HepG2 (cell line): ENCODE measurements around the gene HYOU1. TPM values are rescaled to one million over a fixed set of nuclear protein-coding genes. Genes with fewer than 3 reads are reported as not detected.

Experiments used
- ATAC-seq: fragments of 200-7000 bp; cut with Tn5 transposase; 3 replicates; pipeline ENCODE4 v1.9.1; 2020; ENCODE audit warnings: mild to moderate bottlenecking, moderate library complexity
- BruUV-seq: library from RNA; stranded (reverse); fragments of 400-500 nt; replicated peaks from 2 replicates; lab custom pipeline; 2021; lab: Mats Ljungman, UMichigan
- CTCF ChIA-PET: fragments of 300-600 bp; formaldehyde crosslinking; extraction: SDS; loops from one replicate; lab custom pipeline; 2021; ENCODE audit warnings: low total read pairs, inconsistent platforms, low intra/inter-chr PET ratio; lab: Yijun Ruan, JAX
- POLR2A ChIA-PET: fragments of 350-600 bp; sonication (Branson Sonifier 250); formaldehyde crosslinking; loops from one replicate; lab custom pipeline; 2020; ENCODE audit warnings: antibody characterized with exemption, inconsistent platforms; lab: Yijun Ruan, JAX
- DNase-seq: peaks from one replicate; pipeline ENCODE4 v3.0.0-alpha.2; 2015; ENCODE audit warnings: low spot score
- FAIRE-seq: peaks from 3 replicates; lab custom pipeline; 2011; peaks lifted over from hg19 to GRCh38; lab: Jason Lieb, UNC
- H2AFZ ChIP-seq: one replicate; pipeline ENCODE4 v1.6.1; 2011; ENCODE audit warnings: low read length, inconsistent platforms
- H3K27ac ChIP-seq: fragments of 300-600 bp; 3 replicates; pipeline ENCODE4 v1.8.0; 2011; ENCODE audit warnings: mixed run types, mild to moderate bottlenecking, mixed read lengths, low read length, inconsistent platforms; ENCODE audit not compliant: insufficient read depth; ENCODE audit errors: extremely low read length
- H3K27me3 ChIP-seq, 2 experiments: fragments of 200-600 bp in 1 of 2; 2 replicates in 1 of 2; 3 replicates in 1 of 2; pipeline versions ENCODE4 v1.6.0 to v1.8.0; 2011; ENCODE audit warnings: low read length in 2 of 2, mild to moderate bottlenecking in 2 of 2, moderate library complexity in 2 of 2, inconsistent platforms in 1 of 2; ENCODE audit not compliant: insufficient read depth in 2 of 2, control insufficient read depth in 1 of 2
- H3K36me3 ChIP-seq, 2 experiments: fragments of 200-600 bp in 1 of 2; replicated peaks in 1 of 2; 2 replicates in 1 of 2; 3 replicates in 1 of 2; pipeline versions ENCODE4 v1.5.1 to v1.8.0; 2011; ENCODE audit warnings: low read length in 2 of 2, inconsistent platforms in 1 of 2; ENCODE audit not compliant: insufficient read depth in 2 of 2, control insufficient read depth in 1 of 2
- H3K4me1 ChIP-seq: 2 replicates; pipeline ENCODE4 v1.5.1; 2012; ENCODE audit warnings: low read length, inconsistent platforms; ENCODE audit not compliant: insufficient read depth
- H3K4me2 ChIP-seq: 2 replicates; pipeline ENCODE4 v1.6.0; 2011; ENCODE audit warnings: low read depth, low read length, inconsistent platforms
- H3K4me3 ChIP-seq, 3 experiments: fragments of 200-600 bp in 1 of 3; sonication (generic), shearing (Covaris generic) in 1 of 3; replicated peaks in 1 of 3; 2 replicates each; pipeline ENCODE4 v1.5.1; 2011 to 2016; ENCODE audit warnings: low read length in 3 of 3, inconsistent platforms in 2 of 3, low read depth in 2 of 3, mild to moderate bottlenecking in 2 of 3, control low read depth in 1 of 3, mixed read lengths in 1 of 3; ENCODE audit not compliant: insufficient read depth in 1 of 3
- H3K79me2 ChIP-seq: one replicate; pipeline ENCODE4 v1.6.1; 2011; ENCODE audit warnings: low read length, inconsistent platforms; ENCODE audit not compliant: insufficient read depth
- H3K9ac ChIP-seq: 2 replicates; pipeline ENCODE4 v1.6.0; 2011; ENCODE audit warnings: mild to moderate bottlenecking, low read depth, low read length, inconsistent platforms; ENCODE audit not compliant: insufficient read depth
- H3K9me3 ChIP-seq: 2 replicates; pipeline ENCODE4 v1.5.1; 2012; ENCODE audit warnings: mild to moderate bottlenecking, low read length
- H4K20me1 ChIP-seq: 2 replicates; pipeline ENCODE4 v1.6.0; 2011; ENCODE audit warnings: inconsistent platforms, mild to moderate bottlenecking, low read length, moderate library complexity; ENCODE audit not compliant: insufficient read depth
- CHD4 ChIP-seq: fragments of 200-600 bp; sonication (generic); IDR thresholded peaks from 2 replicates; pipeline ENCODE4 v1.7.0; 2017; ENCODE audit warnings: mild to moderate bottlenecking, low read length, borderline replicate concordance
- DNMT1 ChIP-seq: sonication (generic); formaldehyde crosslinking; IDR thresholded peaks from 2 replicates; pipeline ENCODE4 v1.5.1; 2020; ENCODE audit warnings: mild to moderate bottlenecking, missing genetic modification reagents
- EHMT2 ChIP-seq: fragments of 200-600 bp; sonication (generic); IDR thresholded peaks from 2 replicates; pipeline ENCODE4 v1.7.0; 2017; ENCODE audit warnings: antibody characterized with exemption, low read depth, low read length, borderline replicate concordance
- NR1H2 ChIP-seq: sonication (generic); formaldehyde crosslinking; IDR thresholded peaks from 2 replicates; pipeline ENCODE4 v1.8.1; 2022; ENCODE audit warnings: low read depth, missing genetic modification reagents, borderline replicate concordance
- SUZ12 ChIP-seq: fragments of 150-350 bp; IDR thresholded peaks from 2 replicates; pipeline ENCODE4 v1.6.1; 2014; ENCODE audit warnings: low read depth, low read length
- XRCC5 ChIP-seq: fragments of 200-400 bp; formaldehyde crosslinking; optimal IDR thresholded peaks from 2 replicates; pipeline ENCODE3; 2017; ENCODE audit warnings: mild to moderate bottlenecking, low read length
- ZFP36L1 ChIP-seq: sonication (generic); formaldehyde crosslinking; IDR thresholded peaks from 2 replicates; pipeline ENCODE4 v1.8.0; 2022; ENCODE audit warnings: mild to moderate bottlenecking, missing genetic modification reagents, moderate library complexity
- ZNF546 ChIP-seq: sonication (generic); formaldehyde crosslinking; conservative IDR thresholded peaks from 2 replicates; pipeline ENCODE4 v1.8.1; 2023; ENCODE audit warnings: mild to moderate bottlenecking, missing genetic modification reagents
- WGBS: methylation state at CpG from one replicate; pipeline ENCODE4 v1.1.6; 2017; ENCODE audit warnings: low lambda C conversion rate; 5-methylcytosine and 5-hydroxymethylcytosine counted together
- in situ Hi-C: cut with HindIII; loops from 2 replicates; pipeline ENCODE4 v1.10.0; 2017; ENCODE audit warnings: low pct_unique_long_range_greater_than_20kb; ENCODE audit not compliant: extremely low pct_ligation_motif_present
- intact Hi-C: fragments of 100-400 bp; cut with micrococcal nuclease; formaldehyde crosslinking; loops from one replicate; pipeline ENCODE4 v1.10.0; 2022; ENCODE audit not compliant: unreplicated experiment
- polyA plus RNA-seq, 8 experiments: library from polyadenylated mRNA; depleted of rRNA in 3 of 8; stranded (reverse) in 7 of 8; unstranded in 1 of 8; fragments of >200 nt; fragmentation: Illumina TruSeq in 4 of 8; extraction: Trizol in 4 of 8; gene quantifications; 2 replicates each; pipeline versions ENCODE4 v1.2.1 to v1.2.3, GENCODE V29; 2011 to 2016; ENCODE audit warnings: low read depth in 4 of 8, missing spikeins in 1 of 8, mixed read lengths in 1 of 8; ENCODE audit not compliant: insufficient read depth in 1 of 8
- total RNA-seq, 5 experiments: library from RNA; depleted of rRNA; stranded (reverse); fragments of >200 nt; fragmentation: Illumina TruSeq; extraction: Trizol; gene quantifications; 2 replicates each; pipeline ENCODE4 v1.2.3, GENCODE V29; 2016; ENCODE audit warnings: low read depth in 1 of 5
- TF ChIP-seq, protein P1 (sequence below): sonication (generic); formaldehyde crosslinking; IDR thresholded peaks from 2 replicates; pipeline ENCODE4 v1.9.0; 2021; ENCODE audit warnings: missing genetic modification reagents, borderline replicate concordance
- TF ChIP-seq, protein P2 (sequence below): sonication (generic); formaldehyde crosslinking; IDR thresholded peaks from 2 replicates; pipeline ENCODE4 v1.4.0; 2020; ENCODE audit warnings: mild to moderate bottlenecking, missing genetic modification reagents
- TF ChIP-seq, protein P3 (sequence below): sonication (generic); formaldehyde crosslinking; conservative IDR thresholded peaks from 2 replicates; pipeline ENCODE4 v1.4.0; 2020; ENCODE audit warnings: missing genetic modification reagents

HYOU1 gene
- total and polyA plus RNA-seq, 2 of the 13 experiments (the other 11 are each of a cell fraction or from before 2014, with no cell fraction given): 127 to 155 TPM

DNA sequence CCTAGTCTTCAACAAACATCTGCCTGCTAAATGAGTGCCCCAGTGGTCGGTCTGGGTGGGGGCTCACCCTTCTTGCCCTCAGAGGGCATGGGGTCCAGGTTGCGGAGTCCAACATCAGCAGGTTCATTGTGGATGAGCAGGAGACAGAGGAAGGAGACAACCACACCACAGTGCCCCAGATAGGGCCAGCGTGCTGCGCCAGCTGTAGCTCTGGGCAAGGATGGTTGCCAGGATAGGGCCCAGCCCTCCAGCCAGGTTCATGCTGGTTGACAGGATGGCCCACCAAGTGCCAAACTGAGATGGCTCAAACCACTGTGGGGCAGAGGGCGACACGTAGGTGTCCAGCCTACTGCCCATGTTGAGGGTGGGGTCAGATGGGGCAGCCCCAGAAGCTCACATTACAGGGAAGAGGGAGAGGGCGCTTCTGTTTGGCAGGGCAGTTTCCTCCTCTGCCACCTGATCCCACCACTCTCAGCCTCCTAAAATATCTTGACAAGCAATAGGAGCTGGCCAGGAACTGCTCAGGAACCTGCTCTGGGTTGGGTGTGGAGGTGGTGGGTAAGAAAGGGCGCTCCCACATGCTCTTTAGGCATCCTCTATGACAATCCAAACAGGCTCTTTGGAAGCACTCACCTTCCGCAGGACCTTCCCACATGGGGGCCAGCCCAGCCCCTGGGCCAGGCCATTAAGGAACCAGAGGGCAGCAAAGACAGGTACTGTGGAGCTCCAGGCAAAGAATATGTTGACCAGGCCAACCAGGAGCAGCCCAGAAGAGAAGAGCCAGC lies 29.3 kb downstream of the HYOU1 start:
- in situ Hi-C loops: no loop called here
- Histone ChIP-seq H3K27me3 (no peaks in the 10 kb centered on the region; a peak in 1 of 5 replicates), H3K4me1 (peaks cover 81% of the 10 kb centered on the region), H4K20me1 (peaks cover 5% of the 10 kb centered on the region; the same call in 1 of the 2 replicates), H3K27ac (peak overlapping the region; percentile 77), H3K4me2 (peak overlapping the region; percentile 99), H3K9me3 (no peaks in the 10 kb centered on the region), H3K36me3 (peaks cover 4% of the 10 kb centered on the region in 2 experiments; a peak in 2 of 5 replicates), H3K9ac (peak overlapping the region; percentile 77), H3K4me3 (peak overlapping the region; percentile 74 to 82 (median 79)), H2AFZ (no peak overlapping the region), H3K79me2 (peaks cover 53% of the 10 kb centered on the region)
- no TSS peak for BruUV-seq
- FAIRE-seq (no peak), ATAC-seq (no peak), DNase-seq (no peak)
- intact Hi-C loops: no loop called here
- ChIA-PET CTCF (no interaction called here), POLR2A (interaction anchor here (1.4 to 4.8 kb wide), 4 partner anchors 9 to 40 kb away, joined by 4 to 45 read pairs (median 8); partner anchors contain the start of genes CENATAC, HYOU1, RPS25 and TRAPPC4)
- 100% methylated on average over 1 of the region's 9 CpGs for WGBS
- TF ChIP-seq ZNF546 (CRISPR knock-in tag): 0 out of 2 replicates have a peak, but pooled peaks have one; percentile 12
- TF ChIP-seq ZFP36L1 (CRISPR knock-in tag): no peak
- no peak for TF ChIP-seq EHMT2
- TF ChIP-seq, protein P1, sequence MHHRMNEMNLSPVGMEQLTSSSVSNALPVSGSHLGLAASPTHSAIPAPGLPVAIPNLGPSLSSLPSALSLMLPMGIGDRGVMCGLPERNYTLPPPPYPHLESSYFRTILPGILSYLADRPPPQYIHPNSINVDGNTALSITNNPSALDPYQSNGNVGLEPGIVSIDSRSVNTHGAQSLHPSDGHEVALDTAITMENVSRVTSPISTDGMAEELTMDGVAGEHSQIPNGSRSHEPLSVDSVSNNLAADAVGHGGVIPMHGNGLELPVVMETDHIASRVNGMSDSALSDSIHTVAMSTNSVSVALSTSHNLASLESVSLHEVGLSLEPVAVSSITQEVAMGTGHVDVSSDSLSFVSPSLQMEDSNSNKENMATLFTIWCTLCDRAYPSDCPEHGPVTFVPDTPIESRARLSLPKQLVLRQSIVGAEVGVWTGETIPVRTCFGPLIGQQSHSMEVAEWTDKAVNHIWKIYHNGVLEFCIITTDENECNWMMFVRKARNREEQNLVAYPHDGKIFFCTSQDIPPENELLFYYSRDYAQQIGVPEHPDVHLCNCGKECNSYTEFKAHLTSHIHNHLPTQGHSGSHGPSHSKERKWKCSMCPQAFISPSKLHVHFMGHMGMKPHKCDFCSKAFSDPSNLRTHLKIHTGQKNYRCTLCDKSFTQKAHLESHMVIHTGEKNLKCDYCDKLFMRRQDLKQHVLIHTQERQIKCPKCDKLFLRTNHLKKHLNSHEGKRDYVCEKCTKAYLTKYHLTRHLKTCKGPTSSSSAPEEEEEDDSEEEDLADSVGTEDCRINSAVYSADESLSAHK: no peak
- TF ChIP-seq, protein P2, sequence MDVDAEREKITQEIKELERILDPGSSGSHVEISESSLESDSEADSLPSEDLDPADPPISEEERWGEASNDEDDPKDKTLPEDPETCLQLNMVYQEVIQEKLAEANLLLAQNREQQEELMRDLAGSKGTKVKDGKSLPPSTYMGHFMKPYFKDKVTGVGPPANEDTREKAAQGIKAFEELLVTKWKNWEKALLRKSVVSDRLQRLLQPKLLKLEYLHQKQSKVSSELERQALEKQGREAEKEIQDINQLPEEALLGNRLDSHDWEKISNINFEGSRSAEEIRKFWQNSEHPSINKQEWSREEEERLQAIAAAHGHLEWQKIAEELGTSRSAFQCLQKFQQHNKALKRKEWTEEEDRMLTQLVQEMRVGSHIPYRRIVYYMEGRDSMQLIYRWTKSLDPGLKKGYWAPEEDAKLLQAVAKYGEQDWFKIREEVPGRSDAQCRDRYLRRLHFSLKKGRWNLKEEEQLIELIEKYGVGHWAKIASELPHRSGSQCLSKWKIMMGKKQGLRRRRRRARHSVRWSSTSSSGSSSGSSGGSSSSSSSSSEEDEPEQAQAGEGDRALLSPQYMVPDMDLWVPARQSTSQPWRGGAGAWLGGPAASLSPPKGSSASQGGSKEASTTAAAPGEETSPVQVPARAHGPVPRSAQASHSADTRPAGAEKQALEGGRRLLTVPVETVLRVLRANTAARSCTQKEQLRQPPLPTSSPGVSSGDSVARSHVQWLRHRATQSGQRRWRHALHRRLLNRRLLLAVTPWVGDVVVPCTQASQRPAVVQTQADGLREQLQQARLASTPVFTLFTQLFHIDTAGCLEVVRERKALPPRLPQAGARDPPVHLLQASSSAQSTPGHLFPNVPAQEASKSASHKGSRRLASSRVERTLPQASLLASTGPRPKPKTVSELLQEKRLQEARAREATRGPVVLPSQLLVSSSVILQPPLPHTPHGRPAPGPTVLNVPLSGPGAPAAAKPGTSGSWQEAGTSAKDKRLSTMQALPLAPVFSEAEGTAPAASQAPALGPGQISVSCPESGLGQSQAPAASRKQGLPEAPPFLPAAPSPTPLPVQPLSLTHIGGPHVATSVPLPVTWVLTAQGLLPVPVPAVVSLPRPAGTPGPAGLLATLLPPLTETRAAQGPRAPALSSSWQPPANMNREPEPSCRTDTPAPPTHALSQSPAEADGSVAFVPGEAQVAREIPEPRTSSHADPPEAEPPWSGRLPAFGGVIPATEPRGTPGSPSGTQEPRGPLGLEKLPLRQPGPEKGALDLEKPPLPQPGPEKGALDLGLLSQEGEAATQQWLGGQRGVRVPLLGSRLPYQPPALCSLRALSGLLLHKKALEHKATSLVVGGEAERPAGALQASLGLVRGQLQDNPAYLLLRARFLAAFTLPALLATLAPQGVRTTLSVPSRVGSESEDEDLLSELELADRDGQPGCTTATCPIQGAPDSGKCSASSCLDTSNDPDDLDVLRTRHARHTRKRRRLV (CRISPR knock-in tag): no peak
- no peak for TF ChIP-seq NR1H2 (CRISPR knock-in tag)
- TF ChIP-seq DNMT1: no peak
- TF ChIP-seq XRCC5: no peak
- TF ChIP-seq, protein P3, sequence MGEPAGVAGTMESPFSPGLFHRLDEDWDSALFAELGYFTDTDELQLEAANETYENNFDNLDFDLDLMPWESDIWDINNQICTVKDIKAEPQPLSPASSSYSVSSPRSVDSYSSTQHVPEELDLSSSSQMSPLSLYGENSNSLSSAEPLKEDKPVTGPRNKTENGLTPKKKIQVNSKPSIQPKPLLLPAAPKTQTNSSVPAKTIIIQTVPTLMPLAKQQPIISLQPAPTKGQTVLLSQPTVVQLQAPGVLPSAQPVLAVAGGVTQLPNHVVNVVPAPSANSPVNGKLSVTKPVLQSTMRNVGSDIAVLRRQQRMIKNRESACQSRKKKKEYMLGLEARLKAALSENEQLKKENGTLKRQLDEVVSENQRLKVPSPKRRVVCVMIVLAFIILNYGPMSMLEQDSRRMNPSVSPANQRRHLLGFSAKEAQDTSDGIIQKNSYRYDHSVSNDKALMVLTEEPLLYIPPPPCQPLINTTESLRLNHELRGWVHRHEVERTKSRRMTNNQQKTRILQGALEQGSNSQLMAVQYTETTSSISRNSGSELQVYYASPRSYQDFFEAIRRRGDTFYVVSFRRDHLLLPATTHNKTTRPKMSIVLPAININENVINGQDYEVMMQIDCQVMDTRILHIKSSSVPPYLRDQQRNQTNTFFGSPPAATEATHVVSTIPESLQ (CRISPR knock-in tag): no peak
- no peak for TF ChIP-seq CHD4
- no peak for TF ChIP-seq SUZ12
